OCI-LY1 (cell line): ENCODE measurements around the gene MANSC4.

Source experiments
- H2AFZ ChIP-seq: fragments of 200-600 bp; sonication (generic), shearing (Covaris generic); 2 replicates; pipeline ENCODE4 v1.6.0; 2014; ENCODE audit warnings: antibody characterized with exemption, mild to moderate bottlenecking, low read length
- H3F3A ChIP-seq: fragments of 200-600 bp; sonication (generic), shearing (Covaris generic); 2 replicates; pipeline ENCODE4 v1.6.0; 2014; ENCODE audit warnings: mild to moderate bottlenecking, antibody characterized with exemption, low read length, moderate library complexity; ENCODE audit not compliant: insufficient read depth
- H3K27ac ChIP-seq: fragments of 200-600 bp; sonication (generic); 2 replicates; pipeline ENCODE4 v1.5.1; 2014; ENCODE audit warnings: low read length, mixed run types, mild to moderate bottlenecking, low read depth; ENCODE audit not compliant: poor library complexity, severe bottlenecking
- H3K27me3 ChIP-seq: fragments of 200-600 bp; sonication (generic); 2 replicates; pipeline ENCODE4 v1.6.0; 2014; ENCODE audit warnings: antibody characterized with exemption, mild to moderate bottlenecking, low read length, moderate library complexity; ENCODE audit not compliant: insufficient read depth
- H3K36me3 ChIP-seq: fragments of 200-600 bp; sonication (generic); 2 replicates; pipeline ENCODE4 v1.6.1; 2014; ENCODE audit warnings: mild to moderate bottlenecking, antibody characterized with exemption, low read length, moderate library complexity, mixed read lengths; ENCODE audit not compliant: insufficient read depth
- H3K4me1 ChIP-seq: fragments of 200-600 bp; sonication (generic); 2 replicates; pipeline ENCODE4 v1.5.1; 2014; ENCODE audit warnings: mild to moderate bottlenecking, low read length, moderate library complexity; ENCODE audit not compliant: insufficient read depth, severe bottlenecking
- H3K4me2 ChIP-seq: fragments of 200-600 bp; sonication (generic), shearing (Covaris generic); 2 replicates; pipeline ENCODE4 v1.6.1; 2014; ENCODE audit warnings: low read length
- H3K4me3 ChIP-seq: fragments of 200-600 bp; sonication (generic); 2 replicates; pipeline ENCODE4 v1.5.1; 2014; ENCODE audit warnings: low read length, low read depth, mild to moderate bottlenecking, mixed read lengths; ENCODE audit not compliant: poor library complexity, severe bottlenecking
- H3K79me2 ChIP-seq: fragments of 200-600 bp; shearing (Covaris generic); 2 replicates; pipeline ENCODE4 v1.6.1; 2016; ENCODE audit warnings: mixed run types, low read length, mixed read lengths; ENCODE audit not compliant: insufficient read depth
- H3K9ac ChIP-seq: fragments of 200-600 bp; sonication (generic), shearing (Covaris generic); 2 replicates; pipeline ENCODE4 v1.6.1; 2014; ENCODE audit warnings: mild to moderate bottlenecking, low read length, mixed read lengths
- H3K9me2 ChIP-seq: fragments of 200-600 bp; sonication (generic), shearing (Covaris generic); 2 replicates; pipeline ENCODE4 v1.6.1; 2014; ENCODE audit warnings: low read depth, mild to moderate bottlenecking, low read length, mixed read lengths
- H3K9me3 ChIP-seq: fragments of 200-600 bp; shearing (Covaris generic); 2 replicates; pipeline ENCODE4 v1.6.1; 2014; ENCODE audit warnings: low read length, mixed read lengths
- H4K20me1 ChIP-seq: fragments of 200-600 bp; sonication (generic), shearing (Covaris generic); 2 replicates; pipeline ENCODE4 v1.6.0; 2016; ENCODE audit warnings: mild to moderate bottlenecking, low read length; ENCODE audit not compliant: insufficient read depth
- EZH2 ChIP-seq: fragments of 200-600 bp; sonication (generic), shearing (Covaris generic); IDR thresholded peaks from 2 replicates; pipeline ENCODE4 v1.8.0; 2017; ENCODE audit warnings: borderline replicate concordance, mixed run types, mild to moderate bottlenecking, antibody characterized with exemption, low read length, moderate library complexity, mixed read lengths
- TF ChIP-seq, protein P1 (sequence below): fragments of 200-600 bp; sonication (generic), shearing (Covaris generic); IDR thresholded peaks from 2 replicates; pipeline ENCODE4 v1.5.1; 2017; ENCODE audit warnings: mild to moderate bottlenecking, antibody characterized with exemption, low read length, moderate library complexity, mixed read lengths

Gene MANSC4

GRCh38 chr12:27756670-27757195 lies 23.3 kb downstream of the MANSC4 start:
- H3K27ac ChIP-seq = no peak overlapping the region
- H4K20me1 ChIP-seq = no peaks in the 10 kb centered on the region
- H3K4me2 ChIP-seq = no peak overlapping the region
- H3K27me3 ChIP-seq = no peaks in the 10 kb centered on the region
- H3F3A ChIP-seq = no peaks in the 10 kb centered on the region
- no peak overlapping the region for H3K4me3 ChIP-seq
- H3K9ac ChIP-seq = no peak overlapping the region
- H3K4me1 ChIP-seq = peaks cover 9% of the 10 kb centered on the region
- H2AFZ ChIP-seq = no peak overlapping the region
- H3K36me3 ChIP-seq = peaks cover 26% of the 10 kb centered on the region
- no peaks in the 10 kb centered on the region for H3K79me2 ChIP-seq
- no peaks in the 10 kb centered on the region for H3K9me3 ChIP-seq
- TF ChIP-seq EZH2 = no peak
- TF ChIP-seq, protein P1, sequence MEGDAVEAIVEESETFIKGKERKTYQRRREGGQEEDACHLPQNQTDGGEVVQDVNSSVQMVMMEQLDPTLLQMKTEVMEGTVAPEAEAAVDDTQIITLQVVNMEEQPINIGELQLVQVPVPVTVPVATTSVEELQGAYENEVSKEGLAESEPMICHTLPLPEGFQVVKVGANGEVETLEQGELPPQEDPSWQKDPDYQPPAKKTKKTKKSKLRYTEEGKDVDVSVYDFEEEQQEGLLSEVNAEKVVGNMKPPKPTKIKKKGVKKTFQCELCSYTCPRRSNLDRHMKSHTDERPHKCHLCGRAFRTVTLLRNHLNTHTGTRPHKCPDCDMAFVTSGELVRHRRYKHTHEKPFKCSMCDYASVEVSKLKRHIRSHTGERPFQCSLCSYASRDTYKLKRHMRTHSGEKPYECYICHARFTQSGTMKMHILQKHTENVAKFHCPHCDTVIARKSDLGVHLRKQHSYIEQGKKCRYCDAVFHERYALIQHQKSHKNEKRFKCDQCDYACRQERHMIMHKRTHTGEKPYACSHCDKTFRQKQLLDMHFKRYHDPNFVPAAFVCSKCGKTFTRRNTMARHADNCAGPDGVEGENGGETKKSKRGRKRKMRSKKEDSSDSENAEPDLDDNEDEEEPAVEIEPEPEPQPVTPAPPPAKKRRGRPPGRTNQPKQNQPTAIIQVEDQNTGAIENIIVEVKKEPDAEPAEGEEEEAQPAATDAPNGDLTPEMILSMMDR = no peak
- no peaks in the 10 kb centered on the region for H3K9me2 ChIP-seq

DNA sequence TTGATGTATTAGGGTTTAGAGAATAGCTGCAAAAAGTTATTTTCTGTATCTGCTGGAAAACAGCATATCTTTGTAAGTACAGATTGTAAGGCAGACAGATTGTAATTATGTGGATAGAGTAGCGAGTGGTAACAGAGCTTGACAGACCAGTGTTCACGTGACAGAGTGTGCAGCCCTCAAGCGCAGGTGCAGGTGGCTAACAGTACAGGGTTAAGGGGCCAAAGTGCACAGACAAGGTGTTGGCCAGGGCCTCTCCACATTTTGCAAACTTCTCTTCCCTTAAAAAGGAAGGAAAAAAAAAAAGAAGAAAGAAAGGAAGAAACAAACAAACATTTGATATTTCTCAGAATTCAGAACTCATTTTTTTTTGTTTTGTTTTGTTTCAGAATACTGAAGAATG lies 25.2 kb downstream of the MANSC4 start:
- Histone ChIP-seq H3K4me1 (peaks cover 9% of the 10 kb centered on the region), H2AFZ (no peak overlapping the region), H3K79me2 (no peaks in the 10 kb centered on the region), H3K4me2 (no peak overlapping the region), H3K27ac (no peak overlapping the region), H3K27me3 (no peaks in the 10 kb centered on the region), H3F3A (no peaks in the 10 kb centered on the region), H3K36me3 (peaks cover 34% of the 10 kb centered on the region), H3K9me3 (no peaks in the 10 kb centered on the region), H3K9me2 (no peaks in the 10 kb centered on the region), H3K4me3 (no peak overlapping the region), H3K9ac (no peak overlapping the region), H4K20me1 (no peaks in the 10 kb centered on the region)
- TF ChIP-seq EZH2 = no peak
- TF ChIP-seq, protein P1 = no peak

GRCh38 chr12:27751386-27752047 lies 28.5 kb downstream of the MANSC4 start:
- Histone ChIP-seq H3K9ac (no peak overlapping the region), H3K4me2 (no peak overlapping the region), H3K79me2 (no peaks in the 10 kb centered on the region), H2AFZ (no peak overlapping the region), H3K9me2 (no peaks in the 10 kb centered on the region), H3K9me3 (no peaks in the 10 kb centered on the region), H4K20me1 (no peaks in the 10 kb centered on the region), H3K27me3 (no peaks in the 10 kb centered on the region), H3K36me3 (peaks cover 48% of the 10 kb centered on the region), H3K4me1 (peaks cover 20% of the 10 kb centered on the region), H3K4me3 (no peak overlapping the region), H3F3A (no peaks in the 10 kb centered on the region), H3K27ac (no peak overlapping the region)
- TF ChIP-seq EZH2 = no peak
